ENCODE data around the gene PUS10. TPM values are rescaled to one million over a fixed set of nuclear protein-coding genes. Genes with fewer than 3 reads are reported as not detected.
"Not testable (repeated sequence)": the region's sequence is repeated elsewhere in the genome, so short reads cannot be mapped to it uniquely, and the experiment has no call there.

Gene PUS10
- total RNA-seq, 6 donors from 2014 or later = 6.1 to 28.3 (median 10.3) TPM

DNA sequence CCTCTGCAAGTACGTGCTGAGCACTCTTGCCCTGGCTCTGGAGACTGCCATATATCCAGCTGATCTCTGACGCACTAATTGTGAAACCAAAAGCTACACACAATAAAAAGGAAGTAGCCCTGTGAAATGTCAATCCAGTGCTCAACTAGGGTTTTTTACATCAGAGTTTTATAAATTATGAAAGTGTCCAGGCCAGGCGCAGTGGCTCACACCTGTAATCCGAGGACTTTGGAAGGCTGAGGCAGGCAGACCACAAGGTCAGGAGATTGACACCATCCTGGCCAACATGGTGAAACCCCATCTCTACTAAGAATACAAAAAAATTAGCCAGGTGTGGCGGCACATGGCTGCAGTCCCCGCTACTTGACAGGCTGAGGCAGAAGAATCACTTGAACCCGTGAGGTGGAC lies 25.1 kb downstream of the PUS10 start:
- Histone ChIP-seq H3K27me3 (no peaks in the 10 kb centered on the region), H3K36me3 (no peaks in the 10 kb centered on the region), H3K4me1 (no peaks in the 10 kb centered on the region), H3K9me3 (peaks cover 0 to 8% (median 3%) of the 10 kb centered on the region in 4 donors), H3K4me3 (no peak overlapping the region), H3K27ac (peak overlapping the region; percentile 24 to 75 (median 48))
- DNase-seq (peak in 1 of 2 donors; percentile 36), ATAC-seq (ENCODE audit: low FRiP score in 2 of 2) (peak; percentile 67 to 85)
- no peak for TF ChIP-seq EP300 (IDR thresholded peaks at IDR 0.05)
- peak in 1 of 4 donors; percentile 47 for TF ChIP-seq POLR2A (IDR thresholded peaks at IDR 0.05)
- TF ChIP-seq POLR2AphosphoS5 (IDR thresholded peaks at IDR 0.05) = peak in 1 of 2 donors; percentile 17
- WGBS, 2 donors = 56 to 72% methylated on average over 7 of the region's 7 CpGs

DNA sequence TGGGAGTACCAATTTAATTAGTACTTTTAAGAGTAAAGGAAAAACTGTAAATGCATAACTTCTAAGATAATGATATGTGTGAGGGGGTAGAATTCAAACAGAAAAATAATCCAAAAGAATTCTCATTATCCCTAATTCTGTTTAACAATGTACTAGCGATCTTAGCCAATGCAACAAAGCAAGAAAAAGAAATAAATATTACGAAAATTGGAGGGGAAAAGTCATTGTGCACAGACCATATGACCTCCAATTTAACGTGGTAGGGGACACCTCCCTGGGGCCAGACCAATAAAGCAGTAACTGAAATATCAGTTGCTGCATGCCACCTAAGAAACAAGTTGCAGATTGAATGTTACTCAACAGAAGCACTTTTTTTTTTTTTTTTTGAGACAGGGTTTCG lies 26.4 kb downstream of the PUS10 start:
- ATAC-seq (ENCODE audit: low FRiP score in 2 of 2) (no peak), DNase-seq (no peak)
- no peaks in the 10 kb centered on the region for H3K36me3 ChIP-seq
- H3K27me3 ChIP-seq = no peaks in the 10 kb centered on the region
- no peak overlapping the region for H3K4me3 ChIP-seq
- peaks cover 0 to 8% (median 3%) of the 10 kb centered on the region in 4 donors for H3K9me3 ChIP-seq
- no peak overlapping the region for H3K27ac ChIP-seq
- H3K4me1 ChIP-seq = no peaks in the 10 kb centered on the region
- WGBS, 2 donors = 94 to 96% methylated on average over 4 of the region's 4 CpGs
- TF ChIP-seq POLR2AphosphoS5 (IDR thresholded peaks at IDR 0.05) (no peak), EP300 (IDR thresholded peaks at IDR 0.05) (no peak), POLR2A (IDR thresholded peaks at IDR 0.05) (no peak)
- TF ChIP-seq, protein P1, sequence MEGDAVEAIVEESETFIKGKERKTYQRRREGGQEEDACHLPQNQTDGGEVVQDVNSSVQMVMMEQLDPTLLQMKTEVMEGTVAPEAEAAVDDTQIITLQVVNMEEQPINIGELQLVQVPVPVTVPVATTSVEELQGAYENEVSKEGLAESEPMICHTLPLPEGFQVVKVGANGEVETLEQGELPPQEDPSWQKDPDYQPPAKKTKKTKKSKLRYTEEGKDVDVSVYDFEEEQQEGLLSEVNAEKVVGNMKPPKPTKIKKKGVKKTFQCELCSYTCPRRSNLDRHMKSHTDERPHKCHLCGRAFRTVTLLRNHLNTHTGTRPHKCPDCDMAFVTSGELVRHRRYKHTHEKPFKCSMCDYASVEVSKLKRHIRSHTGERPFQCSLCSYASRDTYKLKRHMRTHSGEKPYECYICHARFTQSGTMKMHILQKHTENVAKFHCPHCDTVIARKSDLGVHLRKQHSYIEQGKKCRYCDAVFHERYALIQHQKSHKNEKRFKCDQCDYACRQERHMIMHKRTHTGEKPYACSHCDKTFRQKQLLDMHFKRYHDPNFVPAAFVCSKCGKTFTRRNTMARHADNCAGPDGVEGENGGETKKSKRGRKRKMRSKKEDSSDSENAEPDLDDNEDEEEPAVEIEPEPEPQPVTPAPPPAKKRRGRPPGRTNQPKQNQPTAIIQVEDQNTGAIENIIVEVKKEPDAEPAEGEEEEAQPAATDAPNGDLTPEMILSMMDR (IDR thresholded peaks at IDR 0.05) = no peak

DNA sequence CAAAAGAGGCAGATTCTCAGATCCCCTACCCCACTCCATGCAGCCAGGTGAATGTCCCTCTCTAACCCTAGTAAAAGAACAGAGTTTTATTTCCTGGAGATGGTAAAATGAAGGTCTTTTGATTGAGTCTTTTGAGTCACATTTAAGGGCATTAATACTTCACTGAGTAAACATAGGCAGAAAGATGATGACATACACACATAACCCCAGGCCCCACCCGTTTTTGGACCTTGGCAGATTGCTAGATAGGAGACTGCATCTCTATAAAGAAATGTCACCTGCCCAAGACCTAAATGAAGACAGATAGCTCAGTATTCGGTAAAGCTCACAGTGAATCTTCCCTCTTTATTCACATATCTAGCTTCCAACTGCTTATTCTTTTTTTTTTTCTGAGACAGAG lies 28.8 kb downstream of the PUS10 start:
- no peak overlapping the region for H3K27ac ChIP-seq
- H3K36me3 ChIP-seq = no peaks in the 10 kb centered on the region
- ATAC-seq (ENCODE audit: low FRiP score in 2 of 2) = no peak
- TF ChIP-seq EP300 (IDR thresholded peaks at IDR 0.05) = no peak
- no peak for TF ChIP-seq POLR2AphosphoS5 (IDR thresholded peaks at IDR 0.05)
- TF ChIP-seq POLR2A (IDR thresholded peaks at IDR 0.05) = no peak
- no peak overlapping the region for H3K4me3 ChIP-seq
- WGBS, 2 donors = 67 to 82% methylated on average over 2 of the region's 2 CpGs
- H3K4me1 ChIP-seq = no peaks in the 10 kb centered on the region
- peaks cover 0 to 8% (median 3%) of the 10 kb centered on the region in 4 donors for H3K9me3 ChIP-seq
- no peak for DNase-seq
- H3K27me3 ChIP-seq = no peaks in the 10 kb centered on the region

DNA sequence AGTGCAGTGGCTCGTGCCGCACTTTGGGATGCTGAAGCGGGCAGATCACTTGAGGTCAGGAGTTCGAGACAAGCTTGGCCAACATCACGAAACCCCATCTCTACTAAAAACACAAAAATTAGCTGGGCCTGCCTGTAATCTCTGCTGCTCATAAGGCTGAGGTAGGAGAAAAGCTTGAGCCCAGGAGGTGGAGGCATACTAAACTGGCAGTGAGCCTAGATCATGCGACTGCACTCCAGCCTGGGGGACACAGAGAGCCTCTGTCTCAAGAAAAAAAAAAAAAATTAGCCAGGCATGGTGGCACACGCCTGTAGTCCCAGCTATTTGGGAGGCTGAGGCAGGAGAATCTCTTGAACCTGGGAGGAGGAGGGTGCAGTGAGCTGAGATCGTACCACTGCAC lies 30.4 kb downstream of the PUS10 start:
- not testable (repeated sequence) for ATAC-seq (ENCODE audit: low FRiP score in 2 of 2); DNase-seq; H3K36me3 ChIP-seq; H3K9me3 ChIP-seq; H3K27ac ChIP-seq; H3K4me3 ChIP-seq; H3K27me3 ChIP-seq; H3K4me1 ChIP-seq
- WGBS, 2 donors = 96% methylated on average over 8 of the region's 8 CpGs

DNA sequence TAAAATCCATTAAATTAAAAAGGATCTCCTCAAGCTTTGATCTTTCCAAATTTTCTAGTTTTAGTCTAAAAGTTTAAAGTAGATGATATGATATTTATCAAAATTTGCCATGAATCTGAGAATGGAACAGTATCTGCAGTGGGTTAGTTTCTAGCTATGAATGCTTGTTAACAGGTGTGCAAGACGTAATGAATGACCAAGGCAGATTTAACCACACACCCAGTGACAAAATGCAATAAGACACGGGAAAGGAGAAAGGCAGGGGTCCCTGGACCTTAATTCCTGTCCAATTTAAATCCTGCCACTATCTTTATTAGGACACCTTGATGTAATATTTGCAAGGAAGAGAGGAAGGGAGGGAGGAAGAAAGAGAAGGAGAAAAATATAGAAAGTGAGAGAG lies 31.0 kb downstream of the PUS10 start:
- Histone ChIP-seq H3K4me3 (no peak overlapping the region), H3K4me1 (no peaks in the 10 kb centered on the region), H3K27ac (no peak overlapping the region), H3K36me3 (no peaks in the 10 kb centered on the region), H3K9me3 (peaks cover 0 to 5% (median 2%) of the 10 kb centered on the region in 4 donors), H3K27me3 (no peaks in the 10 kb centered on the region)
- TF ChIP-seq POLR2AphosphoS5 (IDR thresholded peaks at IDR 0.05) (no peak), EP300 (IDR thresholded peaks at IDR 0.05) (no peak), POLR2A (IDR thresholded peaks at IDR 0.05) (no peak)
- TF ChIP-seq, protein P1 (IDR thresholded peaks at IDR 0.05) = no peak
- ATAC-seq (ENCODE audit: low FRiP score in 2 of 2) = no peak
- no peak for DNase-seq
- 77 to 78% methylated on average over 2 of the region's 2 CpGs for WGBS, 2 donors

DNA sequence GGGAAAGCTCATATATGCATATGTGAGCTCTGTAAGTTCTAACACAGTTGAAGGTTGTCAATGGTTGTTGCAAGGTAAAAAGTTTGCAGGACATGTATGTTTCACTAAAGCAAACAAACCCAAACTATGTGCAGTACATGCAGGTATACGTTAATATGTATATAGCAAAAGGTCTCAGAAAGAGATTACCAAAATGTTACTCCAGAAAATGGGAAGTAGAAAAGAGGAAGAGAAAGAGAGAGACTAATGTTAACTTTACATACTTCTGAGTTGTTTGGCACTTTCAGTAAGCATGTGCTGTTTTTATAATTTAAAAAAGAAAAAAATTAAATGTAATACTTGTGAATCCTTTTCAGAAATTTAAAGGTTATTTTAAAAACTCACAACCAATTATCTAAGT lies 33.3 kb downstream of the PUS10 start:
- 72% methylated on average over 1 of the region's 1 CpG for WGBS, 2 donors
- no peaks in the 10 kb centered on the region for H3K4me1 ChIP-seq
- DNase-seq (no peak), ATAC-seq (ENCODE audit: low FRiP score in 2 of 2) (peak in 1 of 2 donors; percentile 39)
- no peaks in the 10 kb centered on the region for H3K9me3 ChIP-seq
- H3K4me3 ChIP-seq = no peak overlapping the region
- no peak overlapping the region for H3K27ac ChIP-seq
- no peaks in the 10 kb centered on the region for H3K27me3 ChIP-seq
- no peak for TF ChIP-seq POLR2A (IDR thresholded peaks at IDR 0.05)
- TF ChIP-seq, protein P1 (IDR thresholded peaks at IDR 0.05) = no peak
- TF ChIP-seq POLR2AphosphoS5 (IDR thresholded peaks at IDR 0.05) = no peak
- TF ChIP-seq EP300 (IDR thresholded peaks at IDR 0.05) = no peak
- H3K36me3 ChIP-seq = no peaks in the 10 kb centered on the region

DNA sequence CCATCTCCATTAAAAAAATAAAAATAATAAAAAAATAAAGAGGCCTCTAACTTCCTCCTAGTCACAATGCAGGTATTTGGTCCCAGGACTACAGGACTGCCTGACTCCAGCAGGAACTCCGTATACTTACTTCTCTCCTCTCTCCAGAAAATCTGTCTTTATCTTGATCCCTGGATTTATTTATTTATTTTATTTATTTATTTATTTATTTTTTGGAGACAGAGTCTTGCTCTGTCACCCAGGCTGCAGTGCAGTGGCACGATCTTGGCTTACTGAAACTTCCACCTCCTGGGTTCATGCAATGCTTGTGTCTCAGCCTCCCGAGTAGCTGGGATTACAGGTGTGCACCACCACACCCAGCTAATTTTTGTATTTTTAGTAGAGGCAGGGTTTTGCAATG lies 36.0 kb downstream of the PUS10 start:
- not testable (repeated sequence) for DNase-seq; H3K27me3 ChIP-seq; H3K4me3 ChIP-seq; H3K36me3 ChIP-seq; H3K27ac ChIP-seq; H3K9me3 ChIP-seq; ATAC-seq (ENCODE audit: low FRiP score in 2 of 2); H3K4me1 ChIP-seq
- 98 to 100% methylated on average over 3 of the region's 3 CpGs for WGBS, 2 donors
